Activated CD4-positive, alpha-beta T cell treated with anti-CD3 and anti-CD28 coated beads, Interleukin-2, amount 50 U/mL, for 48 hours (primary cell): Measurements from ENCODE around the gene ADAM33.

ENCODE experiments used
- DNase-seq, 2 experiments: peaks; one replicate each; pipeline ENCODE4 v3.0.0-alpha.2; 2020

ADAM33 gene

GRCh38 chr20:3686421-3686820, 4.6 kb upstream of the ADAM33 start:
- no peak for DNase-seq

GRCh38 chr20:3685341-3685740, 3.5 kb upstream of the ADAM33 start:
- DNase-seq, result no peak

- DNase-seq, result no peak
Measured at GRCh38 chr20:3681352-3681930, 369 bp downstream of the ADAM33 start.

- DNase-seq, result no peak
Measured at GRCh38 chr20:3680701-3681351, 984 bp downstream of the ADAM33 start.

- DNase-seq, result no peak
Measured at GRCh38 chr20:3679749-3680700, 1.8 kb downstream of the ADAM33 start.

- DNase-seq, result no peak
Measured at GRCh38 chr20:3678856-3679720, 2.7 kb downstream of the ADAM33 start.

- no peak for DNase-seq
Measured at GRCh38 chr20:3678198-3678597, 3.6 kb downstream of the ADAM33 start.

GRCh38 chr20:3677733-3678132, 4.1 kb downstream of the ADAM33 start:
- DNase-seq, result no peak

GRCh38 chr20:3674995-3675900, 6.6 kb downstream of the ADAM33 start:
- DNase-seq, result no peak

GRCh38 chr20:3674447-3674846, 7.4 kb downstream of the ADAM33 start:
- no peak for DNase-seq

- DNase-seq, result no peak
Measured at GRCh38 chr20:3673221-3674070, 8.4 kb downstream of the ADAM33 start.

GRCh38 chr20:3672547-3673171, 9.2 kb downstream of the ADAM33 start:
- DNase-seq, result peak in 1 of 2 experiments; percentile 18

- DNase-seq, result no peak
Measured at GRCh38 chr20:3671986-3672546, 9.7 kb downstream of the ADAM33 start.

GRCh38 chr20:3670945-3671344, 10.9 kb downstream of the ADAM33 start:
- DNase-seq, result no peak

- DNase-seq, result no peak
Measured at GRCh38 chr20:3670511-3670910, 11.3 kb downstream of the ADAM33 start.

- no peak for DNase-seq
Measured at GRCh38 chr20:3669710-3670367, 12.0 kb downstream of the ADAM33 start.

GRCh38 chr20:3667434-3668037, 14.3 kb downstream of the ADAM33 start:
- DNase-seq, result no peak

GRCh38 chr20:3663858-3664257, 18.0 kb downstream of the ADAM33 start:
- DNase-seq, result no peak
